HG03097 (cell line): ENCODE results near the gene RSRC1.
"Not testable (repeated sequence)": the region's sequence is repeated elsewhere in the genome, so short reads cannot be mapped to it uniquely, and the experiment has no call there.

Experiments
- ATAC-seq: cut with Tn5 transposase; IDR thresholded peaks from one replicate; pipeline ENCODE4 v1.9.1; 2021; ENCODE audit not compliant: unreplicated experiment, low FRiP score

The RSRC1 gene

DNA sequence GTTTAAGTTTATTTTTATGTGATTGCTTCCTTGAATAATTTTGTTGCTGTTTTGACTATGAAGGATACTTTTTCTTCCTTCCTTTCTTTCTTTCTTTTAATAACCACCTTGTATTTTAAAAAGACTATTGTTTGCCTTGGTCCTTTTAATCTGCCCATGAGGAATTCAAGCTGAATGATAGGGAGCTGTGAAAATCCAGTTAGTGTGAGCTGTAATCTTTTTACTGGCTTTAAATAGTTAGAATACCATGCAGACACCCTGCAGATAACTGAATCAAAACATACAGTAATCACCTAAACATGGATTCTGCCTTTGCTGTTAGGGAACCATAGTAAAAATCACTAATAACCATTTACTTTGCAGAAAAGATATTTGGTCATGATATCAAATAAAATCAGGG, 110.7 kb downstream of the RSRC1 start:
- ATAC-seq: no peak

DNA sequence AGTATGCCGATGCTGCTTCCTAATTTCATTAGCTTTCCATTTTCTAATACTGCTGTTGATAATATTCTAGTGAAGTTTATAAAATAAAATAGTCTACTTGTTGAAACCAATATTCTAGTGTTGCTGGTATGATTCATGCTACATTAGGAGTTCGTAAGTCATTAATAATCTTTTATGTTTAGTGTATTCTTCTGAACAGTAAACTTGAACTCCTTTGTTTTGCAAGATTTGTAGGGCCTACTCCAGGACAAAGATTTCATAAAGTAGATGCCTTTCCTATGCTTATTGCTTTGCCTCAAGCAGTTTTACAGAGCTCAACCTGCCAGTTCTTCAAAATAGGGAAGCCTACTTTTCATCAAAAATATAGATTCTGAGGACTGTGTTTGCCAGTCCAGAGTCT, 111.5 kb downstream of the RSRC1 start:
- ATAC-seq: no peak

DNA sequence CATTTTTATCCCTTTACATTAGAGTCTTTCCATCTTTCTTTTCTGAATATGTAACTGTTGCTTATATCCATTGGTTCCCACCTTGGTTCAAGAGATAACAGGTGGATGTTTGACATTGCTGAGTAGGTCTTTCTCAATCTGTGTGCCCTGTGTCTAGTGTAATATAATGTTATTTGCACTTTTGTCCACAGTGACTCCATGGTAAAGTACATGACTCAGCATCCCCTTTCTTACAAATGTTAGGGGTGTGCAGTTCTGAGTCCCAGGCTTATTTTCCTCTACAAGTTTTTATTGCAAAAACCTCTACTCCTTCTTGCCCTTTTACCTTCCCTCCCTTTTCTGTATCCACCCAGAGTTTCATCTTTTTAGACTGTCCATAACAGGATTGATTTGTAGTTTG, 116.5 kb downstream of the RSRC1 start:
- ATAC-seq: no peak

DNA sequence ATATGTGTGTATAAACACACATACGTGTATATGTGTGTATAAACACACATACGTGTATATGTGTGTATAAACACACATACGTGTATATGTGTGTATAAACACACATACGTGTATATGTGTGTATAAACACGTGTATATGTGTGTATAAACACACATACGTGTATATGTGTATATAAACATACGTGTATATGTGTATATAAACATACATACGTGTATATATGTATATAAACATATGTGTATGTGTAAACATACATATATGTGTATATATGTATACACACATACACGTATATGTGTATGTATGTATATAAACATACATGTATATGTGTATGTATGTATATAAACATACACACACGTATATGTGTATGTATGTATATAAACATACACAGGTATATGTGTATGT, 119.1 kb downstream of the RSRC1 start:
- not testable (repeated sequence) for ATAC-seq

DNA sequence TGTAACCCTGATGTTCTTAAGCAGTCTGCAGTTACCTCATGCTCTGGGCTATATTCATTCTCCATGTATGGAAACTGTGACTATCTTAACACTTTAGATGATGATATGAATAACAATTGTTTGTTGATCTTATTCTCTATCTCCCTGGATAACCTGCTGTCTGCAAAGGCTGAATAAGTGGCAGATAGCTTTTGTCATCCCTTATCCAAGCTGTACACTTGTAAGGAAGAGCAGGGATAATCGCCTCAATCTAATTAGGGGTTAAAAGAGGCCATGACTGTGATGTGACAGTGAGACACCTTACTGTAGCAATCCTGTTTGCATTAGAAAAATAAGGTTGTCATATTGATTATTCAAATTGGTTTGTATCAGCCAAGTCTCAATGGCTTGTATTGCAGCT, 123.9 kb downstream of the RSRC1 start:
- ATAC-seq: no peak

DNA sequence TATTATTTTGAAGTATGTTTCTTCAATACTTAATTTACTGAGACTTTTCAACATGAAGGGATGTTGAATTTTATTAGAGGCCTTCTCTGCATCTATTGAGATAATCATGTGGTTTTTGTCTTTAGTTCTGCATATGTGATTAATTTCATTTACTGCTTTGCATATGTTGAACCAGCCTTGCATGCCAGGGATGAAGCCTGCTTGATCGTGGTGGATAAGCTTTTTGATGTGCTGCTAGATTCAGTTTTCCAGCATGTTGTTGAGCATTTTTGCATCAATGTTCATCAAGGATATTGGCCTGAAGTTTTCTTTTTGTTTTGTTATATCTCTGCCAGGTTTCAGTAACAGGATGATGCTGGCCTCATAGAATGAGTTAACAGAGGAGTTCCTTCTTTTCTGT, 134.4 kb downstream of the RSRC1 start:
- ATAC-seq: no peak

DNA sequence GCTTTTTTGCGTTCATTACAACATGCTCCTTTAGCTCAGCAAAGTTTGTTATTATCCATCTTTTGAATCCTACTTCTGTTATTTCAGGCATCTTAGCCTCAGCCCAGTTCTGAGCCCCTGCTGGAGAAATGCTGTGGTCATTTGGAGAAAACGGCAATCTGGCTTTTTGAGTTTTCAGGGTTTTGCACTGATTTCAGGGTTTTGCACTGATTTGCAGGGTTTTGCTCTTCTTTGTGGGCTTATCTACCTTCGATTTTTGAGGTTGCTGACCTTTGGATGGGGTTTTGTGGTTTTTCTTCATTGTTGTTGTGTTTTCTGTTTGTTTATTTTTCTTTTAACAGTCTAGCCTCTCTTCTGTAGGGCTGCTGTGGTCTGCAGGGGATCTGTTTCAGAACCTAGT, 137.4 kb downstream of the RSRC1 start:
- no peak for ATAC-seq

DNA sequence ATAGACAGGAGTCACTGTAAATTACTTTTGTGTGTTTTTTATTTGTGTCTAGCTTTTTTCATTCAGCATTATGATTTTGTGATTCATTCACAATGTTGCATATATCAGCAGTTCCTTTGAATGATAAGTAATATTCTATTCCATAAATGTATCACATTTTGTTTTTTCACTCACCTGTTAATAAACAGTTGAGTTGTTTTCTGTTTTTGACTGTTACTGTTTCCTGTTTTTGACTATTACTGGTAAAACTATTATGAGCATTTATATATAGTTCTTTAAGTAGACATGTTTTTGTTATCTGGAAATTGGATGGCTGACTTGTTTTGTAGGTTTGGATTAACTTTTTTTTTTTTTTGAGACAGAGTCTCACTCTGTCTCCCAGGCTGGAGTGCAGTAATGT, 138.4 kb downstream of the RSRC1 start:
- ATAC-seq: no peak

DNA sequence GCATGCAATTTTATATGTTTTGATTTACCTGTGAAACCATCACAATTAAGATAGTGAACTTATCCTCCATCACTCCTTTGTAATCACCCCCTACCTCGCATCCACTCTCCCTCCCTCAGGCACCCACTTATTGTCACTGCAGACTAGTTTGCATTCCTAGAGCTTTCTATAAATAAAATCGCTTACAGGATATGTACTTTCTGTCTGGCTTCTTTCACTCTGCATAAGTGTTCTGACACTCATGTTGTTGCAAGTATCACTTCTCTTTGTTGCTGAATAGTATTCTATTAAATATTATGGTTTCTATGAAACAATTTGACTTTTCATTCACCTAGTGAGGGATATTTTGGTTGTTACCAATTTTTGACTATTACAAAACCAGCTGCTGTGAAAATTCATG, 139.3 kb downstream of the RSRC1 start:
- ATAC-seq: no peak

DNA sequence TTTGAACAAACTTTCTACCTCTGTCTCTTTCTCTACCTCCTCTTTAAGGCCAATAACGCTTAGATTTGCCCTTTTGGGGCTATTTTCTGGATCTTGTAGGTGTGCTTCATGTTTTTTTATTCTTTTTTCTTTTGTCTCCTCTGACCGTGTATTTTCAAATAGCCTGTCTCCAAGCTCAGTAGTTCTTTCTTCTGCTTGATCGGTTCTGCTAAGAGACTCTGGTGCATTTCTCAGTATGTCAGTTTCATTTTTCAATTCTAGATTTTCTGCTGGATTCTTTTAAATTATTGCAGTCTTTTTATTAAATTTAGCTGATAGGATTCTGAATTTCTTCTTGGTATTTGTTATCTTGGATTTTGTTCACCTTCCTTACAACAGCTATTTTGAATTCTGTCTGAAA, 148.7 kb downstream of the RSRC1 start:
- no peak for ATAC-seq

DNA sequence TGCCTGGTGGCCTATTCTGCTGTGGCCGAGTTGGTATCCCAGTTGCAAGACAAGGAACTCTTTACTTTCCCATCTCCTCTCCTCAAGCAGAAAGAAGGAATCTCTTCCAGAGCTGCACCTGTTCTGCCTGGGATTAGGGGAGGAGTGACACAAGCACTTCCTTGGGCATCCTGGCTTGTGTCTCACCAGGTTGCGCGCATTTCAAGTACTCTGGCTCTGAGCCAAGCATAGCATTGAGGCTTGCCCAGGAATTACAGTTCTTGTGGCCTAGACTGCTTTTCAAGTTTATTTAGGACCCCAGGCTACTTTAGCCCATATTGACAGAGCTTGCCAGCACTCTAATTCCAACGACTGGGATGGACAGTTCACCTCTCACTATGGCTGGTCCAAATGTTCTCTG, 150.5 kb downstream of the RSRC1 start:
- no peak for ATAC-seq

DNA sequence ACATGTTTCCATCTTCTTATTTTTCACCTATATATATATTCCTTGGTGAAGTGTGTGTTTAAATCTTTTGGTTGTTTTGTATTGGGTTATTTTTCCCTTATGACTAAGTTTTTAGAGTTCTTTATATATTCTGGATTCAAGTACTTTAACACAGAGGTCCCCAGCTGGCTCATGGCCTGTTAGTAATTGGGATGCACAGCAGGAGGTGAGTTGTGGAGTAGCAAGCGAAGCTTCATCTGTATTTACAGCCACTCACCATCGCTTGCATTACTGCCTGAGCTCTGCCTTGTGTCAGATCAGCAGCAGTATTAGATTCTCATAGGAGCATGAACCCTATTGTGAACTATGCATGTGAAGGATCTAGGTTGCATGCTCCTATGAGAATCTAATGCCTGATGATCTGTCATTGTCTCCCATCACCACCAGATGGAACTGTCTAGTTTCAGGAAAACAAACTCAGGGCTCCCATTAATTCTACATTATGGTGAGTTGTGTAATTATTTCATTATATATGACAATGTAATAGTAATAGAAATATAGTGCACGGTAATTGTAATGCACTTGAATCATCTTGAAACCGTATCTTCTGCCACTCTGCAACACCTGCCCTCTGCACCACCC, 151.6 kb downstream of the RSRC1 start:
- ATAC-seq: no peak

DNA sequence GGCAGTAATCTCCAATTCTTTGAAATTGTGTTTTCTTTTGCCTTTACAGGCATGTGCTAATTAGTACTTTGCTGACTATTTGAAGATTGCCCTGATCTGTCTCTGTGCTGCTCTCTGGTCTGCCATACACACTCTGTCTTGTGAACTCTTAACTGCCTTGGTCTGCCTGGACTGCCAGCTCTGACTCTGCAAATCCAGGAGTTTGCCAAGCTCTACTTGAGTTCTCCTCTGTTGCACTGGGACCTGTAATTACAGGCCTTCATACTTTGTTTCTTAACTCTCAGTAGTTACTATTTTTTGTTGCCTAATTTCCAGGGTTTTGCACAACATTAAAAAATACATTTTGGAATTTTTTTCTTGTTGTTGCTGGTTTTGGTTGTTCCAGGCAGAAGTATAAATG, 155.0 kb downstream of the RSRC1 start:
- ATAC-seq: no peak

DNA sequence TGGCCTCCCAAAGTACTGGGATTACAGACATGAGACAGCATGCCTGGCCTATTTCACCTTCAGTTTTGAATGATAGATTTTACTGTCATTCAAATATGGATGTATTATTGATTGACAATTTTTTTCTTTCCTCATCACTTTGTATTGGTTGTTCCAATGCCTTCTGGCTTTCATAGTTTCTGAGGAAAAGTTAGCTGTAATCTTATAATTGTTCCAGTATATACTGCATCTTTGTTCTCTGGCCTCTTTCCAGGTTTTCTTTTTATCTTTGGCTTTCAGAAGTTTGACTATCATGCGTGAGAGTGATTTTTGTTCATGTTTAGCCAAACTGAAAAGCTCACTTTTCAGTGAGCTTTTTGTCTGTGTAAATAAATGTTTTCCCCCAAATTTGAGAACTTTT, 157.1 kb downstream of the RSRC1 start:
- ATAC-seq: no peak

DNA sequence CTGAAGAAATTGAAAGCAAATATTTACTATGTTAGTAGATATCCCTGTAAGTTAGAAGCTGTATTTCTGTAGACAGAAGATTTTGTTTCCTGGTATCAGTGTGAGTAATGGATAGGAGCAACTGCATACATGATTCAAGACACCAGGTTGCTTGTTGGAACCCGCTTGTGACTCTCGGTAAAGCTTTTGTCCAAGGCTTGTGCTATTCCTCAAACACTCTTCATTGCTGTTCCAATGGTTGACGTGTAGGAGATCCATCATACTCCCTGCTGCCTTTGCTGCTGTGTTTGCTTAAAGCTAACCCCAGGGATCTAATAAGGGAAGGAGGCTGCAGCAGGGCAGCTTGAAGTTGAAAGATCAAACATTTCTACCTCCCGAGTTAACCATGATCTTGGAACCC, 160.1 kb downstream of the RSRC1 start:
- ATAC-seq: no peak

DNA sequence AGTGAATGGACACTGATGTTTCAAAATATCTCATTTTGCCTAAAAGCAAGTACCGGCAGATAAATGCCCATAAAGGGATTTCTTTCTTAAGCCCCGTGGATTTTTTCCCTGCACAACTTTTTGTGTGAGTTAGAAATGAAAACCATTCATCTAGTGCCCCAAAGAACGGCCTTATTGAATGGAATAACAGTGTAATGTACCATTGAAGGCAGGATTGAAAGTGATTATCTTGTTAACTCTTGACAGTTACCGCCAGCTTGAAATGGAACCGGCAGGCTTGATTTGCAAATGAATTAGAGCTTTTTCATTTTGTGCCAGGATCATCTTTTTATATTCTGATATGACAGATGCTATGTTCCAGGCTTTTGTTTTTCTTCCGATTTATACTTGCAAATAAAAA, 162.2 kb downstream of the RSRC1 start:
- no peak for ATAC-seq

DNA sequence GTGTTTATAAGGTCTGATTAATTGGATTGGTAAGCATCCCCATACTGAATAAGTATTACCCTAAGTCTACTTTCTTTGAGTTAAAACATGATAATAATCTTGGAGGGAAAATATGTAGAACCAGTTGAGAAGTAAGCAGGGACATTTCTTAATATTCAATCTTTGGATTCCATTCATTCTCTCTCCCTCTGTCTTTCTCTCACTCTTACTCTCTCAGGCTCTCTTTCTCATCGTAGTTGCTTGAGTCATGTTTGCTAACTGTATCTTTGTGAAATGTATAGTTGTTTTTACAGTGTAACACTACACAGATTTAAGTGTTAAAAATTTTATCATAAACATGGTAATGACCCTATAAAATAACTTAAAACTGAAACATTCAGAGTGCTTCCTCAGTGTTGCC, 163.8 kb downstream of the RSRC1 start:
- no peak for ATAC-seq

DNA sequence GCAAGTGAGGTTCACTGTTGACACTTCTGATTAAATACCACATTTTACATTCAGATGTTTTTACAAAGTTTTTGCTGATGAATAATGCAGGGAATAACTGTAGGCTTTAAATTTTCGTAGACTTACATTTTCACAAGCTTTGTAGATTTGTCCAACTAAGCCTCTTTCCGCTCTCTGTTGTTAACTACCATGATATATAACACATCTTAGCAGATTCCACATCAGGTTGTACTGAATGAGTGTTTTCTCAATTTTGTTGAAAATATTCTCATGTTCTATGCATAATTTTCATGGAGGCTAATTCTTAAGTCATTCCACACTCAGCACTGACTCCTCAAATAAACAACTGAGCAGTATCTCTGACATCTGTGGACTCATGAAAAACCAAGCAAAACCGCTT, 168.3 kb downstream of the RSRC1 start:
- no peak for ATAC-seq

DNA sequence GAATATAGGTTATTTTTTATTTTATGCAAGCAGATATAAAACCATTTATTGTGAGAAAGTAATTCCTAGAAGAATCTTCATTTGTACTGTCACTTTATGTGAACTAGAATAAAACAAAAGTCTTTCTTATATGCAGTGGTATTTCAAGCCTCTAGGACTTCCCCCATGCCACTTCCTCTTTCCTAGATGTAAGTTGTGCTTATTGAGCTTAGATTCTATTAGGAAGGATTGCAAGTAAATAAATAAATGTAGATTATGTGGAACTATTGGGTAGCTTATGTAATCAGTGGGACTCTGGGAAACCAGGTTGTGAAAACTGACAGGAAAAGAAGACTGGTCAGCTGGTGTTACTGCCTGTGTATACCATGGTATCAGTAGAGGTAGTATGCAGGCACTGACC, 169.7 kb downstream of the RSRC1 start:
- no peak for ATAC-seq

DNA sequence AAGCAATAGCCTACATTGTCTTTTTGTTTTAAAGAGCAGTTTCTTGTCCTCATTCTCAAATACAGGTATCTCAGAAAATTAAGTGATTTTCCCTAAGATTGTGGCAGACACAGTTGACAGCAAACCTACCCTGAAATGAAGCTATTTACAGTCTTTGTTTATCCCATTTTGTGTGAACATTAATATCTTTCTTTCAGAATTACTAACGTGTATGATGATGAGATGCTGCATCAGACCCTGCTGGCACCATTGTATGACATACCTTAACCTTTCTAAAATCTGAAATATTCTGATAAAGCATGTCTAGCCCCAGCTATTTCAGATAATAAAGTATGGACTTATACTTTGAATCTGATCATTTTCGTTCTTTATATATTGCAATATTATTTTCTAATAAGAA, 185.9 kb downstream of the RSRC1 start:
- no peak for ATAC-seq

DNA sequence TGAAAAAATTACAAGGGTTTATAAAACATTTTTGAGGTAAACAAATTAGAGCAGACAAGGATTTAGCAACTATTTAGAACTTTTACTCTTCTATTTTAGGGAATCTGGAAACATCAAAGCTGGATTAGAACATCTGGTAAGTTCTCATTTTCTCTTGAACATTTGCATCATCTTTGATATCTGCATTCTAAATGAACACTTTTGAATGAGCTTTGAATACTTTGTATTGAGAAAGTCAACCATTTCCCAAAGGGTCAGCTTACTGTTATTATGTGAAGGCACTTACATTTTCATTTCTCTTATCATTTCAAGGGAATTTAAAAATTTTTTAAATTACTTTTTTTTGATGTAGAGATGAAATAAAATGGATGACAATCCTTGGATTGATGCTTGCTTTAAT, 188.1 kb downstream of the RSRC1 start:
- ATAC-seq: no peak

DNA sequence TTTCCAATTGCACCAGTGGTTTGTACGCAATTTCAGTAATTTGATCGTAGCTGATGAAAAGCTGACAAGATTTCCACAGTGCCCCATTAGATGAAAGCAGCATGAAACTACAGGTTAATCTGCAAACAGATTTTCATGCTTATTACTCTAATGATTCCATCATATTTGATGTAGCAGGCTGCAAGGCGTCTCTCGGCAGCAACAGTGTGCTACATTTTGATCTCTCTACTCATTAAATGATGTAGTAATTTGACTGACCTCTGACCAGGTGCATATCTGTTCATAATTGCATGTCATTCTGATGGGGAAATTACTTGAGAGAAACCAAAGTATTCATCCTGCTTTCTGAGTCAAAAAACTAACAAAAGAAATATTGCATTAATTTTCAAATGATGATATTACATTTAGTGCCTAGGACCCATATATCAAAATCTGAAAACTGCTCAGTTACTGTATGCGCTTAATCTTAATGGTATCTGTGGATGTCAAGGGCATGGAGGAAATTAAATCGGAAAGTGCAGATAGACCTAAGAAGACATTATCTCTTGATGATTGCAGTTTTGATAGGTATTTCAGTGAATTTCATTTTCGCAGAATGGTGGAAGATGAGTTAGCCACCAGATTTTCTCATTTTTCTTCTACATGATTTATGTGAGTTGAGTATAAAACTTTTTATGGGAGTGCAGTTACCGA, 198.5 kb downstream of the RSRC1 start:
- no peak for ATAC-seq
